K562 (cell line): ENCODE results near the gene CREB3L1. TPM values are rescaled to one million over a fixed set of nuclear protein-coding genes. Genes with fewer than 3 reads are reported as not detected.

ENCODE experiments used
- ARID2 ChIP-seq: fragments of 450-650 bp; IDR thresholded peaks from 2 replicates; pipeline ENCODE4 v1.6.1; 2017; ENCODE audit warnings: antibody characterized with exemption, mild to moderate bottlenecking
- BCL6 ChIP-seq: fragments of 250-450 bp; sonication (Bioruptor Pico); IDR thresholded peaks from 2 replicates; pipeline ENCODE4 v1.4.0; 2020
- HDAC2 ChIP-seq: fragments of 450-650 bp; IDR thresholded peaks from 2 replicates; pipeline ENCODE4 v1.6.1; 2016; ENCODE audit warnings: mild to moderate bottlenecking
- KDM1A ChIP-seq, 2 experiments: fragments of 450-650 bp; IDR thresholded peaks; 2 replicates each; pipeline ENCODE4 v1.6.1; 2016; ENCODE audit warnings: mild to moderate bottlenecking in 2 of 2
- MAFG ChIP-seq: fragments of 450-650 bp; conservative IDR thresholded peaks from 2 replicates; pipeline ENCODE4 v1.6.1; 2016; ENCODE audit warnings: missing genetic modification characterization, missing compliant biosample characterization
- PCBP2 ChIP-seq: fragments of 200-400 bp; formaldehyde crosslinking; IDR thresholded peaks from 2 replicates; pipeline ENCODE4 v1.6.1; 2018; ENCODE audit warnings: low read length, low read depth, mild to moderate bottlenecking, moderate library complexity; ENCODE audit not compliant: poor library complexity, severe bottlenecking
- RAD21 ChIP-seq, 2 experiments: fragments of 250-450 bp in 1 of 2; fragments of 450-650 bp in 1 of 2; sonication (Bioruptor Pico) in 1 of 2; formaldehyde crosslinking in 1 of 2; IDR thresholded peaks in 1 of 2; conservative IDR thresholded peaks in 1 of 2; 2 replicates each; pipeline versions ENCODE4 v1.4.0 to v1.8.0; 2020 to 2022; ENCODE audit warnings: mild to moderate bottlenecking in 2 of 2, moderate library complexity in 1 of 2
- ZNF134 ChIP-seq: fragments of 250-450 bp; sonication (Bioruptor Pico); conservative IDR thresholded peaks from 2 replicates; pipeline ENCODE4 v1.4.0; 2020
- ZNF76 ChIP-seq: fragments of 250-450 bp; sonication (Bioruptor Pico); IDR thresholded peaks from 2 replicates; pipeline ENCODE4 v1.4.0; 2020; ENCODE audit warnings: mild to moderate bottlenecking, moderate library complexity, borderline replicate concordance
- polyA plus RNA-seq, 8 experiments: library from polyadenylated mRNA; depleted of rRNA in 4 of 8; stranded (reverse) in 5 of 8; unstranded in 3 of 8; fragments of >200 nt; fragmentation: Nextera tagmentation in 2 of 8; fragmentation: Illumina TruSeq in 1 of 8; extraction: Ambion mirVana in 2 of 8; extraction: Trizol in 1 of 8; gene quantifications; 2 replicates each; pipeline versions ENCODE4 v1.2.1 to v1.2.3, GENCODE V29; 2011 to 2014; ENCODE audit warnings: inconsistent platforms in 1 of 8, missing spikeins in 1 of 8
- total RNA-seq, 7 experiments: library from RNA; depleted of rRNA in 6 of 7; stranded (reverse); fragments of >200 nt in 6 of 7; fragmentation: Illumina TruSeq in 2 of 7; extraction: Trizol in 2 of 7; gene quantifications; 2 replicates each; pipeline versions ENCODE4 v1.2.1 to v1.2.3, GENCODE V29; 2011 to 2021; ENCODE audit warnings: low replicate concordance in 1 of 7
- TF ChIP-seq, protein P1 (sequence below), 2 experiments: fragments of 450-650 bp; formaldehyde crosslinking in 1 of 2; IDR thresholded peaks; 2 replicates each; pipeline versions ENCODE4 v1.4.0 to v1.6.1; 2014 to 2020; ENCODE audit warnings: mild to moderate bottlenecking in 2 of 2, borderline replicate concordance in 1 of 2, low read depth in 1 of 2

Gene CREB3L1
- total and polyA plus RNA-seq, 9 of the 15 experiments (the other 6 are each of a cell fraction or from before 2014, with no cell fraction given), result 1.2 to 27.6 (median 3.7) TPM

- TF ChIP-seq KDM1A (IDR thresholded peaks at IDR 0.05), result 0 out of 4 replicates have a peak, but pooled peaks of 1 of the 2 experiments have one; percentile 30
- no peak for TF ChIP-seq ZNF76 (CRISPR knock-in tag)
- TF ChIP-seq RAD21 (CRISPR knock-in tag; conservative IDR thresholded peaks at IDR 0.05 in 1 of 2, IDR thresholded peaks at IDR 0.05 in 1 of 2), result peak in 1 of 2 experiments; percentile 67; a peak in 3 of 4 replicates
- TF ChIP-seq MAFG, result no peak
- TF ChIP-seq HDAC2, result 0 out of 2 replicates have a peak, but pooled peaks have one; percentile 28
- TF ChIP-seq, protein P1, sequence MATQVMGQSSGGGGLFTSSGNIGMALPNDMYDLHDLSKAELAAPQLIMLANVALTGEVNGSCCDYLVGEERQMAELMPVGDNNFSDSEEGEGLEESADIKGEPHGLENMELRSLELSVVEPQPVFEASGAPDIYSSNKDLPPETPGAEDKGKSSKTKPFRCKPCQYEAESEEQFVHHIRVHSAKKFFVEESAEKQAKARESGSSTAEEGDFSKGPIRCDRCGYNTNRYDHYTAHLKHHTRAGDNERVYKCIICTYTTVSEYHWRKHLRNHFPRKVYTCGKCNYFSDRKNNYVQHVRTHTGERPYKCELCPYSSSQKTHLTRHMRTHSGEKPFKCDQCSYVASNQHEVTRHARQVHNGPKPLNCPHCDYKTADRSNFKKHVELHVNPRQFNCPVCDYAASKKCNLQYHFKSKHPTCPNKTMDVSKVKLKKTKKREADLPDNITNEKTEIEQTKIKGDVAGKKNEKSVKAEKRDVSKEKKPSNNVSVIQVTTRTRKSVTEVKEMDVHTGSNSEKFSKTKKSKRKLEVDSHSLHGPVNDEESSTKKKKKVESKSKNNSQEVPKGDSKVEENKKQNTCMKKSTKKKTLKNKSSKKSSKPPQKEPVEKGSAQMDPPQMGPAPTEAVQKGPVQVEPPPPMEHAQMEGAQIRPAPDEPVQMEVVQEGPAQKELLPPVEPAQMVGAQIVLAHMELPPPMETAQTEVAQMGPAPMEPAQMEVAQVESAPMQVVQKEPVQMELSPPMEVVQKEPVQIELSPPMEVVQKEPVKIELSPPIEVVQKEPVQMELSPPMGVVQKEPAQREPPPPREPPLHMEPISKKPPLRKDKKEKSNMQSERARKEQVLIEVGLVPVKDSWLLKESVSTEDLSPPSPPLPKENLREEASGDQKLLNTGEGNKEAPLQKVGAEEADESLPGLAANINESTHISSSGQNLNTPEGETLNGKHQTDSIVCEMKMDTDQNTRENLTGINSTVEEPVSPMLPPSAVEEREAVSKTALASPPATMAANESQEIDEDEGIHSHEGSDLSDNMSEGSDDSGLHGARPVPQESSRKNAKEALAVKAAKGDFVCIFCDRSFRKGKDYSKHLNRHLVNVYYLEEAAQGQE (IDR thresholded peaks at IDR 0.05; ENCODE audit: borderline replicate concordance), result peak; percentile 52; the same call in 1 of the 2 replicates
- TF ChIP-seq, protein P1 (CRISPR knock-in tag; IDR thresholded peaks at IDR 0.05; ENCODE audit: low read depth), result no peak
- TF ChIP-seq BCL6, result no peak
- peak; percentile 100 for TF ChIP-seq ZNF134 (CRISPR knock-in tag)
- TF ChIP-seq PCBP2, result no peak
- TF ChIP-seq ARID2, result no peak
These were observed 45.3 kb downstream of the CREB3L1 start (continued) for GRCh38 chr11:46322759-46323158.
